Hepatocyte (in vitro differentiated cells): Measurements from ENCODE around the gene BORCS6.

ENCODE experiments used
- CTCF ChIP-seq: fragments of 200-600 bp; sonication (generic); IDR thresholded peaks from 2 replicates; pipeline ENCODE4 v1.5.1; 2016; ENCODE audit warnings: antibody characterized with exemption, mild to moderate bottlenecking; ENCODE audit not compliant: poor library complexity
- EZH2 ChIP-seq: fragments of 200-600 bp; sonication (generic); IDR thresholded peaks from 2 replicates; pipeline ENCODE4 v1.6.1; 2016; ENCODE audit warnings: antibody characterized with exemption, mild to moderate bottlenecking, borderline replicate concordance
- EZH2phosphoT487 ChIP-seq: fragments of 200-600 bp; sonication (generic); IDR thresholded peaks from one replicate; pipeline ENCODE4 v1.6.1; 2018; ENCODE audit warnings: antibody characterized with exemption, mild to moderate bottlenecking, low read depth, moderate library complexity; ENCODE audit not compliant: unreplicated experiment, severe bottlenecking

- TF ChIP-seq CTCF (no peak), EZH2 (no peak), EZH2phosphoT487 (no peak)
Measured at GRCh38 chr17:8187517-8188262, 2.3 kb downstream of the BORCS6 start.
